ENCODE measurements around the gene SZT2. TPM values are rescaled to one million over a fixed set of nuclear protein-coding genes. Genes with fewer than 3 reads are reported as not detected.
"Not testable (repeated sequence)": the region's sequence is repeated elsewhere in the genome, so short reads cannot be mapped to it uniquely, and the experiment has no call there.

Gene SZT2
- total RNA-seq, 1 donor from 2014 or later, result 39.4 TPM

DNA sequence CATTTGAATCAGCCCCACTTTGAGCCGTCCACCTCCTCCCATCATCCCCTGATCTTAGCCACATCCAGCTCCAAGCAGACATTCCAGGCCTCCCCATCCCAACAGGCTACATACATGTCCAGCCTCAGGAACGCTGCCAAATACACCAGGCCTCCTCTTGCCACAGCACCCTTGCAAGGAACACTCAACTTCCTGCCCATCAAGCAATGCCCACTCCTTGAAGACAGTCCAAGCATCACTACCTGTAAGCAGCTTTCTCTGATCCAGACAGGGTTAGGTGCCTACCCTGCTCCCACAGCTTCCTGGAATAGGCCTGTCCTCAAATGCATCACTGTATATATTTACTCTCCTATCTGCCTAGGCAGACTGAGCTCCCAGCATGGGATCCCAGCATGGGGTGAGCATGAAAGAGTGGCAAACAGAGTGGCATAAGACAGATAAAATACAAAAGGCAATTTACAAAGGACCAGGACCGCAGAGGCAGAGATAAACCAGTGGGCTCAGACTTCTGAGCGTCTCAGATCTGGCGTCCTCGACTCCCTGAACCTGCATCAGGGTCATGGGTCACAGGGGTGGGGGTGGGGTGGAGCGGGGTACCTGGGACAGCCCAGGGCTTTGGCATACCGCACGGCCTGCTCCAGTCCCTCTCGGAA is 63.2 kb downstream of the SZT2 start:
- TF ChIP-seq, protein P1, sequence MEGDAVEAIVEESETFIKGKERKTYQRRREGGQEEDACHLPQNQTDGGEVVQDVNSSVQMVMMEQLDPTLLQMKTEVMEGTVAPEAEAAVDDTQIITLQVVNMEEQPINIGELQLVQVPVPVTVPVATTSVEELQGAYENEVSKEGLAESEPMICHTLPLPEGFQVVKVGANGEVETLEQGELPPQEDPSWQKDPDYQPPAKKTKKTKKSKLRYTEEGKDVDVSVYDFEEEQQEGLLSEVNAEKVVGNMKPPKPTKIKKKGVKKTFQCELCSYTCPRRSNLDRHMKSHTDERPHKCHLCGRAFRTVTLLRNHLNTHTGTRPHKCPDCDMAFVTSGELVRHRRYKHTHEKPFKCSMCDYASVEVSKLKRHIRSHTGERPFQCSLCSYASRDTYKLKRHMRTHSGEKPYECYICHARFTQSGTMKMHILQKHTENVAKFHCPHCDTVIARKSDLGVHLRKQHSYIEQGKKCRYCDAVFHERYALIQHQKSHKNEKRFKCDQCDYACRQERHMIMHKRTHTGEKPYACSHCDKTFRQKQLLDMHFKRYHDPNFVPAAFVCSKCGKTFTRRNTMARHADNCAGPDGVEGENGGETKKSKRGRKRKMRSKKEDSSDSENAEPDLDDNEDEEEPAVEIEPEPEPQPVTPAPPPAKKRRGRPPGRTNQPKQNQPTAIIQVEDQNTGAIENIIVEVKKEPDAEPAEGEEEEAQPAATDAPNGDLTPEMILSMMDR (conservative IDR thresholded peaks at IDR 0.05), result no peak
- no peak overlapping the region for H3K27ac Mint-ChIP-seq (ENCODE audit: unreplicated experiment)
- peaks cover 8% of the 10 kb centered on the region for H3K27me3 Mint-ChIP-seq (ENCODE audit: low read depth)
- no peak for DNase-seq (ENCODE audit: low read depth, low spot score)
- peaks cover 25% of the 10 kb centered on the region for H3K36me3 Mint-ChIP-seq (ENCODE audit: low read depth)
- H3K4me3 Mint-ChIP-seq, result peak overlapping the region; percentile 86
- H3K9me3 Mint-ChIP-seq, result peaks cover 12% of the 10 kb centered on the region
- peaks cover 25% of the 10 kb centered on the region for H3K4me1 Mint-ChIP-seq

DNA sequence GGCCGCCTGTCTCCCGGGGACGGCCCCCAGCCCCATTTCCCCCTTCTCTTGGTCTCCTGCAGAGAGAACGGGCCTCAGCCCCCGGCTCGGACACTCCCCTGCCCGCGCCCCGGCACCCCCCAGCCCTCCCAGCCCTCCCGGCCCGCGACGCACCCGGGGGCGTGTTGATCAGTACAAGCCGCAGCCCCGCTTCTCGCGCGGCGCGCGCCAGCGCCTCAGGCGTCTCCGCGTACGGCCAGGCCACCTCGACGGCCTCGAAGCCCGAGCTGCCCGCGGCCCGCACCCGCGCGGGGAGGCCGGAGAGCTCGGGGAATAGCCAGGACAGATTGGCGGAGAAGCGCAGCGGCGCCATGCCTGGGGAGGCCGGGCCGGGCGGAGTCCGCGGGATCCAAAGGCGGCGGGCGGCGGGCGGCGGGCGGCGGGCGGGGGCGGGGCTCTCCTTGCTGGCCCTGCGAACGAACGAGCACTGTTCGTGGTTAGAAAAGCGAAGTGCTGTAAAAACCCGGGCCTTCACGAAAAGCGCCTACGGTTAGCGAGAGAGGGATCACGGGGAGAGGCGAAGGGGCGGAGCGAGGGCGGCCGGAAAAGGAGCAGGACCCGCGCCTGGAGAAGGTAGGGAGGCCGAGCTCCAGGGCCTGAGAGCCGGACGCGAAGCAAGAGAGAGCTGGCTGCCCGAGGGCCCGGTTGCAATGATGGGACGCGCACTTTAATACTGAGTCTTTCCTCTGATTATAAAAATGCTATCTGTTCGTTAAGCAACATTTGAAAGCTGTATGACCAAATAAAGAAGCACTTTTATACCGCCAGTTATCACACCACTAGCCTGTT is 64.0 kb downstream of the SZT2 start, which contains the start of gene HYI:
TSS of gene HYI (minus strand) at position 490 of the 828 bp plus-strand sequence. CDS start at position 352, 138 bp downstream.
- H3K27ac Mint-ChIP-seq (ENCODE audit: unreplicated experiment), result peak within 1 kb of the TSS; percentile 89
- peak within 1 kb of the TSS; percentile 86 for H3K4me3 Mint-ChIP-seq
- peaks cover 16% of the 10 kb centered on the region for H3K9me3 Mint-ChIP-seq
- peaks cover 25% of the 10 kb centered on the region for H3K4me1 Mint-ChIP-seq
- peaks cover 25% of the 10 kb centered on the region for H3K36me3 Mint-ChIP-seq (ENCODE audit: low read depth)
- TF ChIP-seq, protein P1 (conservative IDR thresholded peaks at IDR 0.05), result no peak
- peak; percentile 73 for DNase-seq (ENCODE audit: low read depth, low spot score)
- H3K27me3 Mint-ChIP-seq (ENCODE audit: low read depth), result peaks cover 15% of the 10 kb centered on the region

DNA sequence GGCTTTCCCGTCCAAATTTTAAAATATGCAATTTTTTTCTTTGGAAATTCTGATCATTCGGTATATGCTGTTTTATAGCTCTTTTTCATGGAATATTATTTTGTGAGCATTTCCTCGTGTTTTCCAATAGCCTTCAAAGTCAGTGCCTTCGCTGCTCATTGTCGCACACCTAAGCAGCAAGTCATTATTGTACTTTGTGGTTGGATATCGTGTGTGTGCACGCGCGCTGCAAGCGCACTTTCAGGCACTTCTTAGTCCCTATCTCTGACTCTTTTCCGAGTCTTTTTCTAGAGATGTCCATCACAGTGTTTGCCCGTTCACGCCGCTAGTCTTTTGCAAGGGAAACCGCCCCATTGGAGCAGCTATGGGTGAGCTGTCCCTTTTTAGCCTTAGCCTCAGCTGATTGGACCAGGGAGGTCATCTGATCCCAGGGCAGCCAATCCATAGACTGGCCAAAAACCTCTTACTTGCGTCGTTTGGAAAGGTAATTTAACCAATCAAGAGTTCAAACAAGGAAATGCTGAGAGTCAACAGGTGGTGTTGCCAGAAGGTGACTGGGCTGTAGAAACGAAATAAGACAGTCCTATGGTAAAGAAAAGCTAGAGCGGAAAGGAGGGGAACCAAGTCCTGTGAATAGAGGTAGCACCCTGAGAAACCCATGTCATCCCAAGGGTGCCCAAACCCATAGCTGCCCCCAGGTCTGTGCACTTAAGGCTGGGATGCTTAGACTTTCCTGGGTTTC is 64.7 kb downstream of the SZT2 start:
- Mint-ChIP-seq H3K27ac (ENCODE audit: unreplicated experiment) (peak overlapping the region; percentile 52), H3K9me3 (peaks cover 16% of the 10 kb centered on the region), H3K4me3 (peak overlapping the region; percentile 86), H3K27me3 (ENCODE audit: low read depth) (peaks cover 16% of the 10 kb centered on the region), H3K4me1 (peaks cover 25% of the 10 kb centered on the region), H3K36me3 (ENCODE audit: low read depth) (peaks cover 20% of the 10 kb centered on the region)
- TF ChIP-seq, protein P1 (conservative IDR thresholded peaks at IDR 0.05), result peak; percentile 29
- peak; percentile 30 for DNase-seq (ENCODE audit: low read depth, low spot score)

DNA sequence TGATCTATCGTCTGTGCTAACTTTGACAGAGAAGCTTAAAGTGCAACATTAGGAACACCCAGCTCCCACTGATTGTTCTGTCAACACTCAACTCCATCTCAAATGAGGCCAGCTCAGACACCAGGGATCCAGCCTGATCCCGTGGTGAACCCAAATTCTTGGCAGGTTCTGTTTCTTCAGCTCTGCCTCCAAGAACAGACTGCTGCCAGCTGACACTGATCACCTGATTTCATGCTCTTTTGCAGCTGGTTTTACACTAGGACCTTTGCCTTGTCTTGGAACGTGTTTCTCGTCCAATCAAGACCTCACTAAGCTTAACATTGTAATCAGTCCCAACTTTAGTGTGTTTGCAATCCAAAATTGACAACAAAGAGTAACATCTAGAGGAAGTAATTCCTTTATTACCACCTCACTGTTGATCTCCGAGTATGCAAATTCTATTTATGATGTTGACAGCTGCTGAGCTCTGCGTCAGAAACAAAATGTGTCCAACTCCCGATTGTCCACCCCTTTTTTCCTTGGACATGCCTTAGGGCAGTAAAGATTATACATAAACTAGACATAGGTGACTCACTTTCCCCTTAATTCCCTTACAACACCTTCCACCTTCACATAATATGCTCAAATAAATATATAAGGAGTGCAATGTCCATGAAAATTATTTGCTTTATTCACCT is 65.7 kb downstream of the SZT2 start:
- Mint-ChIP-seq H3K27ac (ENCODE audit: unreplicated experiment) (no peak overlapping the region), H3K4me3 (peak overlapping the region; percentile 41), H3K9me3 (peaks cover 20% of the 10 kb centered on the region), H3K27me3 (ENCODE audit: low read depth) (peaks cover 16% of the 10 kb centered on the region), H3K36me3 (ENCODE audit: low read depth) (peaks cover 19% of the 10 kb centered on the region), H3K4me1 (peaks cover 25% of the 10 kb centered on the region)
- TF ChIP-seq, protein P1 (conservative IDR thresholded peaks at IDR 0.05), result no peak
- no peak for DNase-seq (ENCODE audit: low read depth, low spot score)

DNA sequence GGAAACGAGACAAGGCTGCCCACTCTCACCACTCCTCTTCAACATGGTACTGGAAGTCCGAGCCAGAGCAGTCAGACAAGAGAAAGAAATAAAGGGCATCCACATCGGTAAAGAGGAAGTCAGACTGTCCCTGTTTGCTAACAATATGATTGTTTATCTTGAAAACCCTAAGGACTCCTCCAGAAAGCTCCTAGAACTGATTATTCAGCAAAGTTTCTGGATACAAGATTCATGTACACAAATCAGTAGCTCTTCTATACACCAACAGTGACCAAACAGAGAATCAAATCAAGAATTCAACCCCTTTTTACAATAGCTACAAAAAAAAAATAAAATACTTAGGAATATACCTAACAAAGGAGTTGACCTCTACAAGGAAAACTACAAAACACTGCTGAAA is 68.7 kb downstream of the SZT2 start:
- not testable (repeated sequence) for H3K4me3 Mint-ChIP-seq; H3K36me3 Mint-ChIP-seq (ENCODE audit: low read depth); H3K27ac Mint-ChIP-seq (ENCODE audit: unreplicated experiment); DNase-seq (ENCODE audit: low read depth, low spot score)
- Mint-ChIP-seq H3K27me3 (ENCODE audit: low read depth) (peaks cover 16% of the 10 kb centered on the region), H3K4me1 (peaks cover 15% of the 10 kb centered on the region), H3K9me3 (peaks cover 24% of the 10 kb centered on the region)
